Parathyroid adenoma (tissue), 2 donors: Measurements from ENCODE around the gene ATL2.

ENCODE experiments used
- H2AFZ ChIP-seq: fragments of 300-600 bp; sonication (generic); one replicate; pipeline ENCODE4 v1.7.0; 2017; ENCODE audit warnings: antibody characterized with exemption, mild to moderate bottlenecking
- H3K27ac ChIP-seq: fragments of 300-600 bp; sonication (generic); one replicate; pipeline ENCODE4 v1.7.0; 2017
- H3K27me3 ChIP-seq: fragments of 300-600 bp; sonication (generic); one replicate; pipeline ENCODE4 v1.7.0; 2017; ENCODE audit warnings: low read length; ENCODE audit not compliant: control insufficient read depth, insufficient read depth
- H3K36me3 ChIP-seq: fragments of 300-600 bp; sonication (generic); one replicate; pipeline ENCODE4 v1.7.0; 2017; ENCODE audit warnings: low read length; ENCODE audit not compliant: control insufficient read depth, insufficient read depth
- H3K4me1 ChIP-seq: fragments of 300-600 bp; sonication (generic); one replicate; pipeline ENCODE4 v1.7.0; 2017; ENCODE audit warnings: control low read depth
- H3K4me2 ChIP-seq: fragments of 300-600 bp; sonication (generic); one replicate; pipeline ENCODE4 v1.7.0; 2017; ENCODE audit warnings: low read length
- H3K4me3 ChIP-seq: fragments of 300-600 bp; sonication (generic); one replicate; pipeline ENCODE4 v1.7.0; 2017; ENCODE audit warnings: low read depth, low read length
- H3K79me2 ChIP-seq: fragments of 300-600 bp; sonication (generic); one replicate; pipeline ENCODE4 v1.7.0; 2017; ENCODE audit warnings: control low read depth
- H3K9ac ChIP-seq: fragments of 300-600 bp; sonication (generic); one replicate; pipeline ENCODE4 v1.7.0; 2017; ENCODE audit warnings: mild to moderate bottlenecking
- H3K9me3 ChIP-seq: fragments of 300-600 bp; sonication (generic); one replicate; pipeline ENCODE4 v1.7.0; 2017; ENCODE audit warnings: low read length; ENCODE audit not compliant: control insufficient read depth
- TF ChIP-seq, protein P1 (sequence below): fragments of 300-600 bp; sonication (generic); IDR thresholded peaks from one replicate; pipeline ENCODE4 v1.7.0; 2017; ENCODE audit warnings: antibody characterized with exemption, mild to moderate bottlenecking
- donor health status: primary hyperparathyroidism.

ATL2 gene

GRCh38 chr2:38301340-38301968, 75.6 kb downstream of the ATL2 start:
- no peaks in the 10 kb centered on the region for H3K9me3 ChIP-seq
- H2AFZ ChIP-seq = no peak overlapping the region
- H3K27ac ChIP-seq = no peak overlapping the region
- no peak overlapping the region for H3K4me3 ChIP-seq
- H3K4me2 ChIP-seq = no peak overlapping the region
- TF ChIP-seq, protein P1, sequence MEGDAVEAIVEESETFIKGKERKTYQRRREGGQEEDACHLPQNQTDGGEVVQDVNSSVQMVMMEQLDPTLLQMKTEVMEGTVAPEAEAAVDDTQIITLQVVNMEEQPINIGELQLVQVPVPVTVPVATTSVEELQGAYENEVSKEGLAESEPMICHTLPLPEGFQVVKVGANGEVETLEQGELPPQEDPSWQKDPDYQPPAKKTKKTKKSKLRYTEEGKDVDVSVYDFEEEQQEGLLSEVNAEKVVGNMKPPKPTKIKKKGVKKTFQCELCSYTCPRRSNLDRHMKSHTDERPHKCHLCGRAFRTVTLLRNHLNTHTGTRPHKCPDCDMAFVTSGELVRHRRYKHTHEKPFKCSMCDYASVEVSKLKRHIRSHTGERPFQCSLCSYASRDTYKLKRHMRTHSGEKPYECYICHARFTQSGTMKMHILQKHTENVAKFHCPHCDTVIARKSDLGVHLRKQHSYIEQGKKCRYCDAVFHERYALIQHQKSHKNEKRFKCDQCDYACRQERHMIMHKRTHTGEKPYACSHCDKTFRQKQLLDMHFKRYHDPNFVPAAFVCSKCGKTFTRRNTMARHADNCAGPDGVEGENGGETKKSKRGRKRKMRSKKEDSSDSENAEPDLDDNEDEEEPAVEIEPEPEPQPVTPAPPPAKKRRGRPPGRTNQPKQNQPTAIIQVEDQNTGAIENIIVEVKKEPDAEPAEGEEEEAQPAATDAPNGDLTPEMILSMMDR = no peak
- H3K4me1 ChIP-seq = no peaks in the 10 kb centered on the region
- peaks cover 16% of the 10 kb centered on the region for H3K79me2 ChIP-seq
- H3K9ac ChIP-seq = no peak overlapping the region
- no peaks in the 10 kb centered on the region for H3K36me3 ChIP-seq
- no peaks in the 10 kb centered on the region for H3K27me3 ChIP-seq

- no peak overlapping the region for H3K9ac ChIP-seq
- no peaks in the 10 kb centered on the region for H3K9me3 ChIP-seq
- H2AFZ ChIP-seq = no peak overlapping the region
- no peak overlapping the region for H3K27ac ChIP-seq
- no peaks in the 10 kb centered on the region for H3K4me1 ChIP-seq
- no peak overlapping the region for H3K4me3 ChIP-seq
- no peaks in the 10 kb centered on the region for H3K27me3 ChIP-seq
- H3K4me2 ChIP-seq = no peak overlapping the region
- H3K36me3 ChIP-seq = no peaks in the 10 kb centered on the region
- peaks cover 5% of the 10 kb centered on the region for H3K79me2 ChIP-seq
- TF ChIP-seq, protein P1 = no peak
Measured at GRCh38 chr2:38298539-38298938, 78.5 kb downstream of the ATL2 start.

- Histone ChIP-seq H3K9ac (no peak overlapping the region), H3K36me3 (no peaks in the 10 kb centered on the region), H3K27me3 (no peaks in the 10 kb centered on the region), H3K27ac (no peak overlapping the region), H3K9me3 (no peaks in the 10 kb centered on the region), H3K79me2 (no peaks in the 10 kb centered on the region), H2AFZ (no peak overlapping the region), H3K4me2 (no peak overlapping the region), H3K4me1 (no peaks in the 10 kb centered on the region), H3K4me3 (no peak overlapping the region)
- TF ChIP-seq, protein P1 = no peak
Measured at GRCh38 chr2:38296197-38296780, 80.8 kb downstream of the ATL2 start.

GRCh38 chr2:38294597-38294996, 82.5 kb downstream of the ATL2 start:
- TF ChIP-seq, protein P1 = no peak
- Histone ChIP-seq H3K27ac (no peak overlapping the region), H3K9me3 (no peaks in the 10 kb centered on the region), H3K4me1 (no peaks in the 10 kb centered on the region), H3K4me2 (no peak overlapping the region), H2AFZ (no peak overlapping the region), H3K4me3 (no peak overlapping the region), H3K79me2 (no peaks in the 10 kb centered on the region), H3K36me3 (no peaks in the 10 kb centered on the region), H3K9ac (no peak overlapping the region), H3K27me3 (no peaks in the 10 kb centered on the region)
